ENCODE measurements around the gene ITPA.

- TF ChIP-seq EZH2 (IDR thresholded peaks at IDR 0.05; ENCODE audit: borderline replicate concordance, low read depth, low read length, severe bottlenecking) (no peak), POLR2A (IDR thresholded peaks at IDR 0.05; ENCODE audit: low read depth, low read length) (no peak)
- TF ChIP-seq, protein P1, sequence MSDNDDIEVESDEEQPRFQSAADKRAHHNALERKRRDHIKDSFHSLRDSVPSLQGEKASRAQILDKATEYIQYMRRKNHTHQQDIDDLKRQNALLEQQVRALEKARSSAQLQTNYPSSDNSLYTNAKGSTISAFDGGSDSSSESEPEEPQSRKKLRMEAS (IDR thresholded peaks at IDR 0.05; ENCODE audit: insufficient read depth, insufficient read length) = no peak
- TF ChIP-seq, protein P2, sequence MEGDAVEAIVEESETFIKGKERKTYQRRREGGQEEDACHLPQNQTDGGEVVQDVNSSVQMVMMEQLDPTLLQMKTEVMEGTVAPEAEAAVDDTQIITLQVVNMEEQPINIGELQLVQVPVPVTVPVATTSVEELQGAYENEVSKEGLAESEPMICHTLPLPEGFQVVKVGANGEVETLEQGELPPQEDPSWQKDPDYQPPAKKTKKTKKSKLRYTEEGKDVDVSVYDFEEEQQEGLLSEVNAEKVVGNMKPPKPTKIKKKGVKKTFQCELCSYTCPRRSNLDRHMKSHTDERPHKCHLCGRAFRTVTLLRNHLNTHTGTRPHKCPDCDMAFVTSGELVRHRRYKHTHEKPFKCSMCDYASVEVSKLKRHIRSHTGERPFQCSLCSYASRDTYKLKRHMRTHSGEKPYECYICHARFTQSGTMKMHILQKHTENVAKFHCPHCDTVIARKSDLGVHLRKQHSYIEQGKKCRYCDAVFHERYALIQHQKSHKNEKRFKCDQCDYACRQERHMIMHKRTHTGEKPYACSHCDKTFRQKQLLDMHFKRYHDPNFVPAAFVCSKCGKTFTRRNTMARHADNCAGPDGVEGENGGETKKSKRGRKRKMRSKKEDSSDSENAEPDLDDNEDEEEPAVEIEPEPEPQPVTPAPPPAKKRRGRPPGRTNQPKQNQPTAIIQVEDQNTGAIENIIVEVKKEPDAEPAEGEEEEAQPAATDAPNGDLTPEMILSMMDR (IDR thresholded peaks at IDR 0.05; ENCODE audit: extremely low read depth in 1 of 2, insufficient read depth in 1 of 2, low read depth in 1 of 2, low read length in 2 of 2) = no peak
Observed at GRCh38 chr20:3181270-3181669, 28.0 kb upstream of the ITPA start.
